Fibroblast of lung (primary cell): ENCODE measurements around the gene GPC3.

ENCODE experiments used
- CTCF ChIP-seq, 2 donors: IDR thresholded peaks in 1 of 2; conservative IDR thresholded peaks in 1 of 2; 1 replicate in 1 of 2; 2 replicates in 1 of 2; pipeline ENCODE4 v1.5.1; 2011 to 2012; ENCODE audit warnings: low read length in 2 of 2, control low read depth in 1 of 2, inconsistent platforms in 1 of 2, low read depth in 1 of 2, mild to moderate bottlenecking in 1 of 2
- EZH2 ChIP-seq: IDR thresholded peaks from 2 replicates; pipeline ENCODE4 v1.5.1; 2012; ENCODE audit warnings: low read length, control low read depth, mild to moderate bottlenecking; ENCODE audit errors: missing control alignments

- TF ChIP-seq CTCF (conservative IDR thresholded peaks at IDR 0.05 in 1 of 2, IDR thresholded peaks at IDR 0.05 in 1 of 2; ENCODE audit: low read depth in 1 of 2, low read length in 2 of 2), result no peak
- TF ChIP-seq EZH2, result no peak
These were observed 391.2 kb downstream of the GPC3 start for GRCh38 chrX:133594156-133594555.
